Dendritic cell treated with granulocyte-macrophage colony-stimulating factor and Interleukin-4, amounts not matched to agents 40 ng/mL and 50 ng/mL, for 4 days (primary cell): ENCODE measurements around the gene FBLN2.
"Not testable (repeated sequence)": the region's sequence is repeated elsewhere in the genome, so short reads cannot be mapped to it uniquely, and the experiment has no call there.

Experiments
- H3K27ac Mint-ChIP-seq: one replicate; pipeline ENCODE4 v1.8.0; 2022; ENCODE audit warnings: mild to moderate bottlenecking, mixed read lengths
- H3K27me3 Mint-ChIP-seq: one replicate; pipeline ENCODE4 v1.8.0; 2022; ENCODE audit warnings: mild to moderate bottlenecking, mixed read lengths
- H3K36me3 Mint-ChIP-seq: one replicate; pipeline ENCODE4 v1.8.0; 2022; ENCODE audit warnings: low read depth, mixed read lengths
- H3K4me1 Mint-ChIP-seq: one replicate; pipeline ENCODE4 v1.8.0; 2022; ENCODE audit warnings: low read depth, mixed read lengths
- H3K4me3 Mint-ChIP-seq: one replicate; pipeline ENCODE4 v1.8.0; 2022; ENCODE audit warnings: mild to moderate bottlenecking, moderate library complexity, mixed read lengths
- H3K9me3 Mint-ChIP-seq: one replicate; pipeline ENCODE4 v1.8.0; 2022; ENCODE audit warnings: mixed read lengths
- intact Hi-C: fragments of 100-400 bp; cut with micrococcal nuclease; formaldehyde crosslinking; loops from one replicate; pipeline ENCODE4 v1.15.0; 2022

The FBLN2 gene

DNA sequence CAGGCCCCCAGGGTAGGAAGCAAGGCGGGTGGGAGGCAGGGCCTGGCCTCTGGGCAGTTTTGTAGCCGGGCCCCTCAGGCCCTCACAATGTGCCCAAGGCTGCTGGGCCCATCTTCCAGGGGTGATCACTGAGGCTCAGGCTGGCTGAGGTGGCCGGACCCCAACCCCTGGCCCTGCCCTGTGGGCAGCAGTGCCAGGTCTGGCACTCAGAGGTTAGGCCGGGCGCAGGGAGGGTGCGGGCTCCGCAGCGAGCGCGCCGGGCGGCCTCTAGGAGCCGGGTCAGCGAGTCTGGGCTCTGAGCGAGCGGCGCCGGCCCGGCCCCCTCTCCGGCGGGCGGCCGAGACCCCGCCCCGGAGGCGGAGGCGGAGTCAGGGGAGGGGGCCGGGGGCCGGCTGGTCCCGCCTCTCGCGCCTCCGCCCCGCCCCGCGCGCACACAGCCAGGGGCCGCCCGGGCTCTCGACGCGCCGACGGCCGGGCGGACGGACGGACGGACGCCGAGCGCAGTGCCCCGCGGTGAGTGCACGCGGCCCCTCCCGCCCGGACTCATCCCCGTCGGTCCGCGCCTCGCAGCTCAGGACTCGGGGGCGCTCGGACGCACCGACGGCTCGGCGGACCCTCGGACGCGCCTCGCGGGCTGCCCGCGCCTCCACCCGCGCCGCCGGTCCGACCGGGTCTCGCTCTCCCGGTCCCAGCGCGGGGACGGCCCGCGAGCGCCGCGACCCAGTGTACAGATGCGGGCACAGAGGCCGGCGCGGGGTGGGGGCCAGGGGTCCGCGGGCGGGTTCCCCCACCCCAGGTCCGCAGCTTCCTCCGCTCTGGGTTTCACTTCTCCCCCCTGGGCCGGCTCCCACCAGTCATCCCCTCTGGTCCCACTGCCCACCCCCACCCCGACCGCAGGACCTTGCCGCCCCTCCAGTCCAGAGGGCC is at the start of gene FBLN2:
Gene FBLN2 (plus strand): TSS at position 430 of the 927 bp plus-strand sequence. CDS start 21,231 bp downstream, outside the sequence.
- intact Hi-C loops, result no loop called here

DNA sequence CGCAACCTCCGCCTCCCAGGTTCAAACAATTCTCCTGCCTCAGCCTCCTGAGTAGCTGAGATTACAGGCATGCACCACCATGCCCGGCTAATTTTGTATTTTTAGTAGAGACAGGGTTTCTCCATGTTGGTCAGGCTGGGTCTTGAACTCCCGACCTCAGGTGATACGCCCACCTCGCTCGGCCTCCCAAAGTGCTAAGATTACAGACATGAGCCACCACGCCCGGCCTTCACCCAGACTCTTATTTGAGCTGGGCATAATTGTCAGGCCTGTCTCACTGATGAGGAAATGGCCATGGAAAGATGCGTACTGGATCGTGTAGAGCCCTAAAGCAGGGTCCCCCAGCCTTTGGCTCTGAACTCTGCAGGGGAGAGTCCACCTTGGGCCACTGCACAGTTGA is 49.7 kb upstream of the FBLN2 start:
- H3K4me3 Mint-ChIP-seq, H3K27me3 Mint-ChIP-seq, H3K36me3 Mint-ChIP-seq, H3K9me3 Mint-ChIP-seq, H3K27ac Mint-ChIP-seq, intact Hi-C loops: not testable (repeated sequence)
- peaks cover 16% of the 10 kb centered on the region for H3K4me1 Mint-ChIP-seq

More for the DNA sequence above, at the start of gene FBLN2:
- Mint-ChIP-seq H3K27ac (no peak within 1 kb of the TSS), H3K4me3 (peak within 1 kb of the TSS; percentile 33), H3K36me3 (no peaks in the 10 kb centered on the region), H3K4me1 (peaks cover 6% of the 10 kb centered on the region), H3K9me3 (no peaks in the 10 kb centered on the region), H3K27me3 (peaks cover 46% of the 10 kb centered on the region)

DNA sequence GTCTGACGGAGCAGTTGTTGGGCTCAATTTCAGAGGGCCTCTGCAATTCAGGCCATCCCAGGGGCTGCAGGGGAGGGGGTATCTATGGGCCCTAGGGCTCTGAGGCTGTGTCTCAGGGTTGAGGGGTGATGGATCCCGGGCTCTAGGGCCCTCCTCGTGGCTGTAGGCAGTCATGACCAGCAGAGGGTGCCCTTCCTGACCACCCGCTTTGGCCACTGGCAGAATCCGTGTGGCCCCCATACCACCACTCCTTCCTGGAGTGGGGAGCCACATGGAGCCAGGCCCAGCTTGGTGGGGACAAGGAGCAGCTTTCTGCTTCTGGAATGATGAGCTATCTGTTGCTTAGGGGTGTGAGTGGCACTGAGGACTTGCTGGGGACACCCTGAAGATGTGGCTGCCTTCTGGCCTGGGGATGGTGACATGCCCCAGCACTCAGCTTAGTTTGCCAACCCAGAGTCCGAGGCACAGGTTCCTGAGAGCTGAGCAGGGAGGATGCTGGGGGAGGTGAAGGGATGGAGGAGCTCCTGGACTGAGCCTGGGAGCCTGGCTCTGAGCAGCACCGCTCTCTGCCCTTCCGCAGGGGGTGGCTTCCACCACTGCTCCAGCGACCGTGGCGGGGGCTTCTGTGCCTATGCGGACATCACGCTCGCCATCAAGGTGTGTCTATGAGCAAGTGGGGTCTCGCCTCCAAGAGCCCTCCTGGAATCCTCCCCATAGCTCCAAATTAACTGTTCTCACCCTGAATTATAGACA is 48.6 kb upstream of the FBLN2 start:
- intact Hi-C loops, result no loop called here
- peaks cover 9% of the 10 kb centered on the region for H3K4me1 Mint-ChIP-seq
- no peaks in the 10 kb centered on the region for H3K36me3 Mint-ChIP-seq
- H3K9me3 Mint-ChIP-seq, result no peaks in the 10 kb centered on the region
- H3K27me3 Mint-ChIP-seq, result no peaks in the 10 kb centered on the region
- H3K27ac Mint-ChIP-seq, result no peak overlapping the region
- H3K4me3 Mint-ChIP-seq, result no peak overlapping the region

DNA sequence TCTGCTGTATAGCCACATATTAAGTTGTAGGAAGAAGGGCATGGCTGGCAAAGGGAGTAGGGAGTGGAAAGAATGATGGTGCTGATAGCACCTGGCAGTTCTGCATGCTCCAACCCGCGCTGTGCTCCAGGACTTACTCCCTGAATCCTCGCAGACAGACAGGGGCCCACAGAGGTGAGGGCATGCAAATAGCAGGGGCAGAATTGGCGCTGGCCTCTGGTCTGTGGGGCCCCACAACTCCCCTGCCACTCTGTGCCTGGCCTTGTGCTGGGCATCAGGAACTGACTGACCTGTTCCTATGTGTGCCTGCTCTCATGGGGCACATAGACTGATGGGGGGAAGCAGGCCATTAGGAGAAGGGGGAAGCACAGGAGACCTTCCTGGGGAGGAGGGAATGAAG is 47.9 kb upstream of the FBLN2 start:
- H3K9me3 Mint-ChIP-seq, result no peaks in the 10 kb centered on the region
- intact Hi-C loops, result no loop called here
- no peaks in the 10 kb centered on the region for H3K27me3 Mint-ChIP-seq
- no peaks in the 10 kb centered on the region for H3K36me3 Mint-ChIP-seq
- H3K4me1 Mint-ChIP-seq, result peaks cover 2% of the 10 kb centered on the region
- no peak overlapping the region for H3K4me3 Mint-ChIP-seq
- H3K27ac Mint-ChIP-seq, result no peak overlapping the region

DNA sequence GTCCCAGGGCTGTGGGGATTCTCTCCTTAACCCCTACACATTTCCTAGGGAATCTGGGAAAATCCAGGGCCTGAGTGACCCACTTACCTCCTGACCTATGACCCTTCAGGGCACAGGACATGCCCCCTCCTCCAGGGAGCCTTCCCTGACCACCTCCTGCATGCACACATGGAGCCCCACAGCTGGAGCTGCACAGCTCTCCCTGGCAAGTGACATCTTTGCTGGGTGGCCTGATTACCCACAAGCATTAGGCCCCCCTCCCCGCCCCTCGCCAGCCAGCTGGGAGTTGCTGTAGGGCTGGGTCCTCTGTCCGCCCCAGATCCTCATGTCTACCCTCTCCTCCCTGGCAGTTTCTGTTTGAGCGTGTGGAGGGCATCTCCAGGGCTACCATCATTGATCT is 47.4 kb upstream of the FBLN2 start:
- H3K27me3 Mint-ChIP-seq, result no peaks in the 10 kb centered on the region
- intact Hi-C loops, result no loop called here
- H3K9me3 Mint-ChIP-seq, result no peaks in the 10 kb centered on the region
- H3K4me3 Mint-ChIP-seq, result no peak overlapping the region
- H3K36me3 Mint-ChIP-seq, result no peaks in the 10 kb centered on the region
- H3K27ac Mint-ChIP-seq, result no peak overlapping the region
- no peaks in the 10 kb centered on the region for H3K4me1 Mint-ChIP-seq

DNA sequence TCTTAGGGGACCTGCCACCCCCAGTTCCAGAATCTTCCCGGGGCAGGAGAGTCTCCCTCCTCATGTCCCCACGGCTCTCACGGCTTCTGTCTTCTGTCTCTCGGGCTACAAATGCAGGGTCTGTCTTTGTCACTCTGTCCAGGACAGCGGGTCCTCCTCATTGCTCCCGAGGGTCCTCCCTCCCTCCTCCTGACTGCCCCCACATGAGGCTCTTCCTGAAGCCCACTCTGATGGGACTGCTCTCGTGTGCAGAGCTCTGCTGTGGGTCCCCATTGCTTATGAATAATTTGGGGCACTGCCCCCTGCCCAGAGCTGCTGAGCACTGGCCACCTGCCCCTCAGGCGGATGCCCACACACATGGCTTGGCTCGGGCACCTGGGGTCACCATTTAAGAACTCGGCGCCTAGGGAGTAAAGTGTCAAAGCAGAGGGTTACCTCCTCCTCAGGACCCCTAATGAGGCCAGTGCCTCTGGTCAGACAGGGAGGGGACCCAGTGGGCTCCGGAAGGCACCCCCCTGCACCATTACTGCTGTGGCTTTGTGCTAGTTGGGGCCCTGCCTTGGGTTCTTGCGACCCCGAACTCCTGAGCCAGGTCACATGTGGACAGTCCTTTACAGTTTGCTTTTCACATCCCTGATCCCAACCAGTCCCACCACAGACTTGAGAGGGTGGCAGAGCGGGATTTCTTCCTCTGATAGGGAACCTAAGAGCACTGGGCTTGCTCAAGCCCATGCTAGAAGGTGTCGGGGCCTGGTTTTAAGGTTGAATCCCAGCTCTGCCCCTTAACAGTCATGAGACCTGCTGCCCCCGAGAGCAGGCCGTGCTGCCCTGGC is 46.8 kb upstream of the FBLN2 start:
- Mint-ChIP-seq H3K27ac (no peak overlapping the region), H3K27me3 (no peaks in the 10 kb centered on the region), H3K36me3 (no peaks in the 10 kb centered on the region), H3K4me1 (no peaks in the 10 kb centered on the region), H3K9me3 (no peaks in the 10 kb centered on the region), H3K4me3 (no peak overlapping the region)
- intact Hi-C loops, result no loop called here

DNA sequence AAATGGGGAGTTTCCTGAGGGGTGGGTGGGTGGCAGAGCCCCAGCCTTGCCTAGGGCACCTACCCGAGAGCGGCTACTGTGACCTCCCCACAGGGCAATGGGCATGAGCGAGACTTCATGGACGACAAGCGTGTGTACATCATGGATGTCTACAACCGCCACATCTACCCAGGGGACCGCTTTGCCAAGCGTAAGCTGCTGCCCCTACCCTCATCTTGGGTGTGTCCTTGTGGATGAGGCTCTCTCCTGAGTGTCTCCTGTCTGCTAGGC is 46.2 kb upstream of the FBLN2 start:
- no peaks in the 10 kb centered on the region for H3K36me3 Mint-ChIP-seq
- H3K4me3 Mint-ChIP-seq, result no peak overlapping the region
- no peaks in the 10 kb centered on the region for H3K4me1 Mint-ChIP-seq
- H3K27me3 Mint-ChIP-seq, result no peaks in the 10 kb centered on the region
- no peak overlapping the region for H3K27ac Mint-ChIP-seq
- intact Hi-C loops, result no loop called here
- no peaks in the 10 kb centered on the region for H3K9me3 Mint-ChIP-seq

DNA sequence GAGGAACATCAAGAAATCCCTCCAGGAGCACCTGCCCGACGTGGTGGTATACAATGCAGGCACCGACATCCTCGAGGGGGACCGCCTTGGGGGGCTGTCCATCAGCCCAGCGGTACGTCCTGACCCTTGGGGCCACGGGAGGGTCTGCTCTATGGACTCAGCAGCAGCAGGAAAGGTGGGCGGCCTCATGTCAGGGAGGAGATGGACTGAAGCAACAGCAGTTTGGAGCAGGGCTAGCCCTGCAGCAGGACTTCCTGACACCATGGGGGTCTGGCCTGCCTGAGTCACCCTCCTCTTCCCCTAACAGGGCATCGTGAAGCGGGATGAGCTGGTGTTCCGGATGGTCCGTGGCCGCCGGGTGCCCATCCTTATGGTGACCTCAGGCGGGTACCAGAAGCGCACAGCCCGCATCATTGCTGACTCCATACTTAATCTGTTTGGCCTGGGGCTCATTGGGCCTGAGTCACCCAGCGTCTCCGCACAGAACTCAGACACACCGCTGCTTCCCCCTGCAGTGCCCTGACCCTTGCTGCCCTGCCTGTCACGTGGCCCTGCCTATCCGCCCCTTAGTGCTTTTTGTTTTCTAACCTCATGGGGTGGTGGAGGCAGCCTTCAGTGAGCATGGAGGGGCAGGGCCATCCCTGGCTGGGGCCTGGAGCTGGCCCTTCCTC is 44.6 kb upstream of the FBLN2 start:
- no peaks in the 10 kb centered on the region for H3K36me3 Mint-ChIP-seq
- H3K9me3 Mint-ChIP-seq, result no peaks in the 10 kb centered on the region
- H3K4me3 Mint-ChIP-seq, result no peak overlapping the region
- intact Hi-C loops, result no loop called here
- H3K27me3 Mint-ChIP-seq, result no peaks in the 10 kb centered on the region
- no peaks in the 10 kb centered on the region for H3K4me1 Mint-ChIP-seq
- H3K27ac Mint-ChIP-seq, result no peak overlapping the region

DNA sequence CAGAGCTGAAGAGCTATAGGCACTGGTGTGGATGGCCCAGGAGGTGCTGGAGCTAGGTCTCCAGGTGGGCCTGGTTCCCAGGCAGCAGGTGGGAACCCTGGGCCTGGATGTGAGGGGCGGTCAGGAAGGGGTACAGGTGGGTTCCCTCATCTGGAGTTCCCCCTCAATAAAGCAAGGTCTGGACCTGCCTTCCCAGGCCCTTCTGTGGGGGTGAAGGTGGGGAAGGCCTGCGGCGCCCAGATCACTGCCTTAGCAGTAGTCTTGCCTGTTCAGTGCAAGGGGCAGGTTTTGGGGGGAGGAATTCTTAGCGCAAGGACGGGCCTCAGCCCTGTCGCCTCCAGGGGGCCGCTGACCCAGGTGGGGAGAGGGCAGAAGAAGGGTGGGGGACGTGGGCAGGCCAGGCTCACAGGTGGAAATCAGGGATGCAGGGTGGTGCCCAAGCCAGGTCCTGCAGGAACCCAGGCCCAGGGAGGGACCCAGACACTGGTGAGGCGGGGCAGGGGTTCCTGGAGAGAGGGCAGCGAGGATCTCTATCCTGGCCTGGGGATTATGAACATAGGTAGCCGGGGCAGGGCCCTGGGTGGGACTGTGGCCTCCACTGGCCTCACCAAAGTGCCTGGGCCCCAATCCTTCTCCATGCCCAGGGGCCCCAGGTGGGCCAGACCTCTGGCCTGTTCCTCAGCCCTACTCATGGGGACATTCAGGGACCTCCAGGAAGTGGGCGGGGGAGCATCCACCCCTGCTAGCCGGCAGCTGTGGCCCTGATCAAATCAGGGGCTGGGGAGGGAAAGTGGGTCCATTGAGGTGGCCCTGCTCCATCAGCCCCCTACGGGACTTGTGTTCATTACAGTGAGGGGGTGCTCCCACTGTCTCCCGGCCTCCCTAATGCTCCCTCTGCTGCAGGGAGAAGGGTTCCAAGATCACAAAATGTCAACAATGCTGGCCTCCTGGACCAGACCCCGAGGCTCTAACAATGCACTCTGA is 43.5 kb upstream of the FBLN2 start:
- H3K9me3 Mint-ChIP-seq, result no peaks in the 10 kb centered on the region
- no peaks in the 10 kb centered on the region for H3K36me3 Mint-ChIP-seq
- no peaks in the 10 kb centered on the region for H3K27me3 Mint-ChIP-seq
- no peaks in the 10 kb centered on the region for H3K4me1 Mint-ChIP-seq
- H3K27ac Mint-ChIP-seq, result no peak overlapping the region
- intact Hi-C loops, result no loop called here
- no peak overlapping the region for H3K4me3 Mint-ChIP-seq

DNA sequence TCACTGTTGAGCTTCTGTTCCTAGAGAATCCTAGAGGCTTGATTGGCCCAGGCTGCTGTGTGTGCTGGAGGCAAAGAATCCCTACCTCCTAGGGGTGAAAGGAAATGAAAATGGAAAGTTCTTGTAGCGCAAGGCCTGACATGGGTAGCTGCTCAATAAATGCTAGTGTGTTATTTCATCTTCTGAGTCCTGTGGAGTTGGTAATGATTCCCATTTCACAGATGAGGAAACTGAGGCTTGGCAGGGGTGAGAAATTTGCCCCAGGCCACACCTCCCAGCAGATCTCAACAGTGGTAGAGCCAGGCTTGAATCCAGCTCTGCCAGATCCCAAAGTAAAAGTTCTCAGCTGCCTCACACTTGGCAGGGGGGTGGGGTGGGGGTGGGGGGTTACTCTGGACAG is 42.7 kb upstream of the FBLN2 start:
- Mint-ChIP-seq H3K4me1 (no peaks in the 10 kb centered on the region), H3K27me3 (no peaks in the 10 kb centered on the region), H3K27ac (no peak overlapping the region), H3K9me3 (no peaks in the 10 kb centered on the region), H3K4me3 (no peak overlapping the region), H3K36me3 (no peaks in the 10 kb centered on the region)
- intact Hi-C loops, result no loop called here

DNA sequence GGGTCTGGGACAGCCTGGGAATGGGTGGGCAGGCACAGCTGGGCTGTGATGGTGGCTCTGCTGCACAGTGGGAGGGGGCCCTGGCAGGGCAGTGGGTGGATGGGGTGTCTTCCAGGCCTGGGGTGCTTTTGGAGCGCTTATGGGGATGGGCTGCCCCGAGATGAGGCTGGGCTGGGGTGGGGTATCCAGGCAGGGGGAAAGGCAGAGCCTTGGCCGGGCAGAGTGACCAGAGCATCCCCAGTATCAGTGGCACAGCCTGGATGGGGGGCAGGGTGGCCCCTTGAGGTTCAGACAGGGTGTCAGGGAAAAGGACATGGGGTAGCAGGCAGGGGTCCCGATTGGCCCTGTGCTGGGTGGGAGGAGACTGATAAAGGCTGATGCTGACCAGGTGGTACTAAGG is 42.2 kb upstream of the FBLN2 start:
- H3K4me3 Mint-ChIP-seq, result no peak overlapping the region
- intact Hi-C loops, result no loop called here
- H3K27me3 Mint-ChIP-seq, result no peaks in the 10 kb centered on the region
- no peaks in the 10 kb centered on the region for H3K4me1 Mint-ChIP-seq
- H3K27ac Mint-ChIP-seq, result no peak overlapping the region
- H3K36me3 Mint-ChIP-seq, result no peaks in the 10 kb centered on the region
- H3K9me3 Mint-ChIP-seq, result no peaks in the 10 kb centered on the region

DNA sequence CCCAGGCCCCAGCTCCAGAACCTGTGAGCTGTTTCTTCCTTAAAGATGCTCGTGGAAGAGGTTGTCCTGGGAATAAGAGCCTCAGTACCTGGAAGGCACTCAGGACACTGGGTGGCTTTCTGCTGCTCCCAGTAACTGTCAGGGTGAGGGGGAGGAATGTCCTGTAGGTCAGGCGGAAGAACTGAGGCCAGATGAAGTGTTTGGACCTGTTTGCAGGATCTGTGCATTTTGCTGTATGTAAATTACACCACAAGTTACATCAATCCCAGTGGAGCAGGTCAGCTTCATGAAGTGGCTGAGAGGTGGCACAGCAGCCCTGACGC is 41.7 kb upstream of the FBLN2 start:
- no peaks in the 10 kb centered on the region for H3K27me3 Mint-ChIP-seq
- H3K9me3 Mint-ChIP-seq, result no peaks in the 10 kb centered on the region
- no peak overlapping the region for H3K4me3 Mint-ChIP-seq
- intact Hi-C loops, result no loop called here
- no peaks in the 10 kb centered on the region for H3K36me3 Mint-ChIP-seq
- H3K27ac Mint-ChIP-seq, result no peak overlapping the region
- no peaks in the 10 kb centered on the region for H3K4me1 Mint-ChIP-seq
